MM.1S (cell line): ENCODE measurements around the gene PDE6D.
A peak's percentile ranks its signal among the peaks of the same experiment; 100 is the strongest.

Source experiments
- DNase-seq: peaks from one replicate; pipeline ENCODE4 v3.0.0-alpha.2; 2015
- H2AFZ ChIP-seq: fragments of 300-600 bp; sonication (generic); 2 replicates; pipeline ENCODE4 v1.6.0; 2016; ENCODE audit warnings: antibody characterized with exemption, low read length
- H3F3A ChIP-seq: fragments of 300-600 bp; sonication (generic); 2 replicates; pipeline ENCODE4 v1.6.1; 2016; ENCODE audit warnings: mild to moderate bottlenecking, antibody characterized with exemption, low read length, moderate library complexity, mixed read lengths; ENCODE audit not compliant: insufficient read depth
- H3K27ac ChIP-seq: fragments of 300-600 bp; sonication (generic); 2 replicates; pipeline ENCODE4 v1.5.1; 2016; ENCODE audit warnings: mild to moderate bottlenecking, low read length
- H3K27me3 ChIP-seq: fragments of 300-600 bp; sonication (generic); replicated peaks from 2 replicates; pipeline ENCODE4 v1.6.0; 2016; ENCODE audit warnings: low read length; ENCODE audit not compliant: insufficient read depth
- H3K36me3 ChIP-seq: fragments of 300-600 bp; sonication (generic); replicated peaks from 2 replicates; pipeline ENCODE4 v1.6.1; 2016; ENCODE audit warnings: mild to moderate bottlenecking, low read length, mixed read lengths; ENCODE audit not compliant: insufficient read depth
- H3K4me1 ChIP-seq: fragments of 300-600 bp; sonication (generic); 2 replicates; pipeline ENCODE4 v1.6.1; 2016; ENCODE audit warnings: low read length, mixed read lengths
- H3K4me2 ChIP-seq: fragments of 300-600 bp; sonication (generic); 2 replicates; pipeline ENCODE4 v1.6.0; 2016; ENCODE audit warnings: low read depth, low read length
- H3K4me3 ChIP-seq: fragments of 300-600 bp; sonication (generic); 2 replicates; pipeline ENCODE4 v1.5.1; 2016; ENCODE audit warnings: low read length, mixed read lengths
- H3K79me2 ChIP-seq: fragments of 300-600 bp; sonication (generic); 2 replicates; pipeline ENCODE4 v1.6.1; 2016; ENCODE audit warnings: mixed run types, low read length, mixed read lengths
- H3K9ac ChIP-seq: fragments of 300-600 bp; sonication (generic); 2 replicates; pipeline ENCODE4 v1.6.1; 2016; ENCODE audit warnings: low read length, mixed read lengths
- H3K9me2 ChIP-seq: fragments of 300-600 bp; sonication (generic); replicated peaks from 2 replicates; pipeline ENCODE4 v1.6.1; 2016; ENCODE audit warnings: mild to moderate bottlenecking, low read length, mixed read lengths; ENCODE audit not compliant: insufficient read depth
- H3K9me3 ChIP-seq: fragments of 300-600 bp; sonication (generic); replicated peaks from 2 replicates; pipeline ENCODE4 v1.6.1; 2016; ENCODE audit warnings: mild to moderate bottlenecking, low read length, mixed read lengths; ENCODE audit not compliant: insufficient read depth
- H4K20me1 ChIP-seq: fragments of 300-600 bp; sonication (generic); 2 replicates; pipeline ENCODE4 v1.6.1; 2016; ENCODE audit warnings: mild to moderate bottlenecking, low read length, moderate library complexity, mixed read lengths; ENCODE audit not compliant: insufficient read depth
- EZH2 ChIP-seq: fragments of 300-600 bp; sonication (generic); optimal IDR thresholded peaks from 2 replicates; pipeline ENCODE3; 2017; ENCODE audit warnings: low read depth, mild to moderate bottlenecking, antibody characterized with exemption, low read length, mixed read lengths
- EZH2phosphoT487 ChIP-seq: fragments of 300-600 bp; sonication (generic); IDR thresholded peaks from 2 replicates; pipeline ENCODE4 v1.6.1; 2018; ENCODE audit warnings: antibody characterized with exemption, low read length
- TF ChIP-seq, protein P1 (sequence below): fragments of 300-600 bp; sonication (generic); IDR thresholded peaks from 2 replicates; pipeline ENCODE4 v1.5.1; 2016; ENCODE audit warnings: antibody characterized with exemption, low read length, mixed read lengths

Gene PDE6D

DNA sequence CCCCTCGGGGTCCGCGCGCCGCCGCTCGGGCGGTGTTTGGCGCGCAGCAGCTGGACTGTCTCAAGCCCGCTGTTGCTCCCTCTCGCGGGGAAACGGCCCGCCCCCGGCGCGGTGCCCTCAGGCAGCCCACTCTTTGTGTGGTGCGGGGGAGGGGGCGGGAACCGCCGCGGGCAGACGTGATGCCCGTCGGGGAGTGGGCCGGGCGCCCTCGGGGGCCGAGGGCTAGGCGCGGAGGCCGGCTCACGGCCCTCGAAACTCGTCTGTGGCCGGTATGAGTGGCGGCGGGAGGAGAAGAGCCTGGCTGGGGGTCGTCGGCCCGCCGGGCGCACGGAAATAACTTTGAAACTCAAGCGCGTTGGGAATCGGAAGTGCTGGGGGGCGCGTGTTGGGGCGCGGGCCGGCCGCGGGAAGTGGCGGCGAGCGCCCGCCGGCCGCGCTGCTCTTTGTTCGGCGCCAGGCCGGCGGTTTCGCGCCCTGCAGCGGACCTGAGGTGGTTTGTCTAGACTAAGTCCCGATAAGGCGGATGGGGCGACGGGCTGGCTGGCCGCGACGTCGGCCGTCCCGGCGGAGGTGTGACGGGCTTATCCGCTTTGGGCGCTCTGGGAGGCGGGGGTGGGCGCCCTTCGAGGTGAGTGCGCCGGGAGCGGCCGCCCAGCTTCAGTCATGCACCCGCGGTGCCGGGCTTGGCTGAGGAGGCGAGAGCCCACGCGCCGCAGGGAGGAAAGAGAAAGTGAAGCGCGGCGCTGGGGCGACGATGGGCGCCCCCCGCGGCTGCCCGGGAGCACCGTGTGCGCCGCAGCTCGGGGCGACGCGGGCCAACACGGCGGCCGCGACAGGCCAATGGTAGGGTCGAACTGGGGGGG lies 72.1 kb downstream of the PDE6D start:
- H2AFZ ChIP-seq: no peak overlapping the region
- peak overlapping the region; percentile 87 for H3K27ac ChIP-seq
- H3K36me3 ChIP-seq: peaks cover 2% of the 10 kb centered on the region; the same call in 1 of the 2 replicates
- H4K20me1 ChIP-seq: peaks cover 37% of the 10 kb centered on the region
- H3K9ac ChIP-seq: peak overlapping the region; percentile 100
- peaks cover 53% of the 10 kb centered on the region for H3F3A ChIP-seq
- DNase-seq: peak; percentile 37
- H3K27me3 ChIP-seq: no peaks in the 10 kb centered on the region
- H3K79me2 ChIP-seq: peaks cover 52% of the 10 kb centered on the region
- peak overlapping the region; percentile 77 for H3K4me2 ChIP-seq
- H3K9me3 ChIP-seq: no peaks in the 10 kb centered on the region
- no peaks in the 10 kb centered on the region for H3K9me2 ChIP-seq
- peak overlapping the region; percentile 99 for H3K4me3 ChIP-seq
- no peak for TF ChIP-seq EZH2phosphoT487
- TF ChIP-seq, protein P1, sequence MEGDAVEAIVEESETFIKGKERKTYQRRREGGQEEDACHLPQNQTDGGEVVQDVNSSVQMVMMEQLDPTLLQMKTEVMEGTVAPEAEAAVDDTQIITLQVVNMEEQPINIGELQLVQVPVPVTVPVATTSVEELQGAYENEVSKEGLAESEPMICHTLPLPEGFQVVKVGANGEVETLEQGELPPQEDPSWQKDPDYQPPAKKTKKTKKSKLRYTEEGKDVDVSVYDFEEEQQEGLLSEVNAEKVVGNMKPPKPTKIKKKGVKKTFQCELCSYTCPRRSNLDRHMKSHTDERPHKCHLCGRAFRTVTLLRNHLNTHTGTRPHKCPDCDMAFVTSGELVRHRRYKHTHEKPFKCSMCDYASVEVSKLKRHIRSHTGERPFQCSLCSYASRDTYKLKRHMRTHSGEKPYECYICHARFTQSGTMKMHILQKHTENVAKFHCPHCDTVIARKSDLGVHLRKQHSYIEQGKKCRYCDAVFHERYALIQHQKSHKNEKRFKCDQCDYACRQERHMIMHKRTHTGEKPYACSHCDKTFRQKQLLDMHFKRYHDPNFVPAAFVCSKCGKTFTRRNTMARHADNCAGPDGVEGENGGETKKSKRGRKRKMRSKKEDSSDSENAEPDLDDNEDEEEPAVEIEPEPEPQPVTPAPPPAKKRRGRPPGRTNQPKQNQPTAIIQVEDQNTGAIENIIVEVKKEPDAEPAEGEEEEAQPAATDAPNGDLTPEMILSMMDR: no peak
- no peak for TF ChIP-seq EZH2
- peaks cover 17% of the 10 kb centered on the region for H3K4me1 ChIP-seq

DNA sequence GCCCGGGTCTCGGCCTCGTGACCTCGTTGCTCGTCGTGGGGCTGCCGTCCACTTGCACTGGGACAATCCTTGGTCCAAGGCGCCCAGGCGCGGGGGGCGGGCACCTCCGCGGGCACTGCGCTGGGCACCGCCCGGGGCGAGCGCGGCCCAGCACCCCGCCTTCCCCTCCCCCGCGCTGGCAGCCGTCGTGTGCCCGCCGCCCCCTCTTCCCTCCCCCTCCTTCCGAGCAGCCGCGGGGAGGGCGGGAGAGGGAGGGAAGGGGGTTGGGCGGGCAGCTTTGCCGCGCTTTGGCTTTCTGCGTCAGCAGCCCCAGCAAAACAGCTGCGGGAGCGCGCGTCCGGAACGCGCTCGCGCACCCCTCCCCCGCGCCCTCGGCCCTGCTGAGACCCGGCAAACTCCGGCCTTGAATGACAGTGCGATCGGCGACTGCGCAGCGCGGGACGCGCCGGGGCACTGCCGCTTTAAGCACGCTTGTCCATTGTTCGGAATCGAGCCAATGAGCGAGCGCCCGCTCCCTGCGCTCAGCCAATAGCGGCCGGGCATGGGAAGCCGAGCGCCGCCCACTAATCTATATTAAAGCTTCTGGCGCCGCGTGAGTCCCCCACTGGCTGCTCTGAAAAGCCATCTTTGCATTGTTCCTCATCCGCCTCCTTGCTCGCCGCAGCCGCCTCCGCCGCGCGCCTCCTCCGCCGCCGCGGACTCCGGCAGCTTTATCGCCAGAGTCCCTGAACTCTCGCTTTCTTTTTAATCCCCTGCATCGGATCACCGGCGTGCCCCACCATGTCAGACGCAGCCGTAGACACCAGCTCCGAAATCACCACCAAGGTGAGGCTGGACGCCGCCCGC lies 72.9 kb downstream of the PDE6D start, which contains the start of gene PTMA:
PTMA (plus strand) TSS at position 599 of the 846 bp plus-strand sequence; CDS start at position 781, 182 bp downstream.
- H2AFZ ChIP-seq: peak within 1 kb of the TSS; percentile 84

DNA sequence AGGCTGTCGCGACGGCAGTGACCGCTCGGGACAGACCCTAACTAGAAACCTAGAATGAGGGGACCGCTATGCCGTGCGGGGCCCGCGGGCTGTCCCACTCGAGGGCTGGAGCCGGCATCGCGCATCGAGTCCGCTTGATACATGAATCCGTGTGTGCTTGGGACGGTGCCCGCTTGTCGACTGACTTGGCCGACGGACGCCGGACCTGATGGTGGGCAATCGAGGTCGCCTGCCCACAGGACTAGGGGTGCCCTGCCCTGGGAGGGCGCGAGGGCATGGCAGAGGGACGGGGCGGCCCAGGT lies 73.5 kb downstream of the PDE6D start:
- Histone ChIP-seq H3K27me3 (no peaks in the 10 kb centered on the region), H3K36me3 (peaks cover 2% of the 10 kb centered on the region; the same call in 1 of the 2 replicates), H3K27ac (peak overlapping the region; percentile 100), H3K9me3 (no peaks in the 10 kb centered on the region), H3K4me2 (peak overlapping the region; percentile 94), H2AFZ (peak overlapping the region; percentile 84), H3F3A (peaks cover 45% of the 10 kb centered on the region), H3K4me1 (peaks cover 14% of the 10 kb centered on the region), H3K79me2 (peaks cover 52% of the 10 kb centered on the region), H3K4me3 (peak overlapping the region; percentile 95), H3K9ac (peak overlapping the region; percentile 100), H3K9me2 (no peaks in the 10 kb centered on the region), H4K20me1 (peaks cover 32% of the 10 kb centered on the region)
- TF ChIP-seq EZH2phosphoT487: no peak
- TF ChIP-seq, protein P1: no peak
- no peak for TF ChIP-seq EZH2
- peak; percentile 62 for DNase-seq

More for the DNA sequence above, 72.9 kb downstream of the PDE6D start, which contains the start of gene PTMA:
- Histone ChIP-seq H4K20me1 (peaks cover 32% of the 10 kb centered on the region), H3K79me2 (peaks cover 52% of the 10 kb centered on the region), H3K9me2 (no peaks in the 10 kb centered on the region), H3K9ac (peak within 1 kb of the TSS; percentile 100), H3F3A (peaks cover 46% of the 10 kb centered on the region), H3K4me2 (peak within 1 kb of the TSS; percentile 94), H3K4me3 (peak within 1 kb of the TSS; percentile 99), H3K9me3 (no peaks in the 10 kb centered on the region), H3K36me3 (peaks cover 2% of the 10 kb centered on the region; the same call in 1 of the 2 replicates), H3K27me3 (no peaks in the 10 kb centered on the region), H3K4me1 (peaks cover 14% of the 10 kb centered on the region), H3K27ac (peak within 1 kb of the TSS; percentile 100)
- peak; percentile 99 for DNase-seq
- TF ChIP-seq EZH2phosphoT487 (no peak), EZH2 (no peak)
- TF ChIP-seq, protein P1: no peak
